Measurements from ENCODE around the gene ATP8B4.

Gene ATP8B4

DNA sequence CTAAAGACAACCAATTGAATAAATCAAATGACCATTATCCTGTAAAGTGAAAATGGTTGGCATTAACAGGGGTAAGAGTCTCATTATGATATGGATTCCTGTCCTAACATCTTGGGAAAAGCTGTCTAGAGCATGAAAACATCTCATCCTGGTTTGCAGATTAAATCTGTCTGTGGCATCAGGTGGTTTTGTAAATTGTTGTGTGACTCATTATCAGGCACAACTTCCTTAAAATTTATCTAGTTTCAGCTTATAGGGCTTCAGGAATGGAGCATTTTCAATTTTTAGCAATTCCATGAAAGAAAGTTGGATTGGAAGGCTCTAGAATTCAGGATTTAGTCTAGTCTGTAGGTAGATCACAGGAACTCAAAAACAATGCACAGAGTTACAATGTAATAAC lies 31.8 kb upstream of the ATP8B4 start:
- no peaks in the 10 kb centered on the region for H3K4me1 ChIP-seq (ENCODE audit: control insufficient read depth, insufficient read depth, low read length)
- no peaks in the 10 kb centered on the region for H3K27me3 ChIP-seq (ENCODE audit: control insufficient read depth, insufficient read depth, low read length, poor library complexity, severe bottlenecking)
- no peak overlapping the region for H3K27ac ChIP-seq (ENCODE audit: insufficient read depth, low read depth, low read length, poor library complexity, severe bottlenecking)
- no peak overlapping the region for H3K4me3 ChIP-seq (ENCODE audit: insufficient read depth, low read depth, low read length)
- H3K9me3 ChIP-seq (ENCODE audit: control insufficient read depth, low read length) = no peaks in the 10 kb centered on the region
- H3K36me3 ChIP-seq (ENCODE audit: control insufficient read depth, insufficient read depth, low read length) = no peaks in the 10 kb centered on the region

DNA sequence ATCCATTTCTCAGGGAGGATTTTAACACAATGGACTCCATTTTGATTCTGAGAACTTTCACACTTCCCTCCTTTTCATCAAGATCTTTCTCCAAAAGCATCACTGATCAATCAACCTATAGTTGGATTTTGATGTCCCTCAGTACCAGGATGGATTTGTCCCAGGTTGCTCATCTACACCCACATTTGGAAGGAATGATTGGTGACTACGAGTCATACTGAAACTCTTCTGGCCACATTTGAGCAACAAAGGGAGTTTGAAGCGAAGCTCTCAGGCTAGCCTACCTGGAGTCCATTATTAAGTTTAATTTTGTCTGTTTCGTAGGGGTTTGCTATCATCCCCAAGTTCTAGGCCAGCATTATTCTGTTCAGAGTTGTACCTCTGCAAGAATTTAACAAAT lies 31.3 kb upstream of the ATP8B4 start:
- Histone ChIP-seq H3K4me3 (ENCODE audit: insufficient read depth, low read depth, low read length) (no peak overlapping the region), H3K27me3 (ENCODE audit: control insufficient read depth, insufficient read depth, low read length, poor library complexity, severe bottlenecking) (no peaks in the 10 kb centered on the region), H3K36me3 (ENCODE audit: control insufficient read depth, insufficient read depth, low read length) (no peaks in the 10 kb centered on the region), H3K27ac (ENCODE audit: insufficient read depth, low read depth, low read length, poor library complexity, severe bottlenecking) (no peak overlapping the region), H3K9me3 (ENCODE audit: control insufficient read depth, low read length) (no peaks in the 10 kb centered on the region), H3K4me1 (ENCODE audit: control insufficient read depth, insufficient read depth, low read length) (no peaks in the 10 kb centered on the region)
- 93 to 97% methylated on average over 3 of the region's 3 CpGs for WGBS, 2 experiments

DNA sequence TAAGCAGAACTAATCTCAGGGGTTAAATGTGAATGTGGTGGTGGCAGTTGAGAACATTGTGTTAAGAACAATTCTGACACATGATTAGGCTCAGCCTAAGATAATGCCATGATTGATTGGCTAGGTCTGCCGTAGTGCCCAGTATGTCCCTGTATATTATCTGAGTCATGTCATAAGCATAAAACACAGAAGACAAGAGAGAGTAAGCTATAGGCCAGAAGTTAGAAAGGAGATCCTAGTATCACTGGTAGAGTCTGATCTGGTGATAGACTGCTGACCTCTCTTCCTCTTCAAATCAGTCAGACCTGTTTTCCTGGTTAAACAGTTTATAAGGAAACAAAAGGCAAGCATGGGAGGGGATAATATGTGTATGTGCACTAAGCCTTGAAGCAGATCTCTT lies 30.1 kb upstream of the ATP8B4 start:
- WGBS, 2 experiments = 93 to 95% methylated on average over 1 of the region's 1 CpG
- Histone ChIP-seq H3K4me1 (ENCODE audit: control insufficient read depth, insufficient read depth, low read length) (no peaks in the 10 kb centered on the region), H3K4me3 (ENCODE audit: insufficient read depth, low read depth, low read length) (no peak overlapping the region), H3K9me3 (ENCODE audit: control insufficient read depth, low read length) (no peaks in the 10 kb centered on the region), H3K27ac (ENCODE audit: insufficient read depth, low read depth, low read length, poor library complexity, severe bottlenecking) (no peak overlapping the region), H3K36me3 (ENCODE audit: control insufficient read depth, insufficient read depth, low read length) (no peaks in the 10 kb centered on the region), H3K27me3 (ENCODE audit: control insufficient read depth, insufficient read depth, low read length, poor library complexity, severe bottlenecking) (no peaks in the 10 kb centered on the region)

DNA sequence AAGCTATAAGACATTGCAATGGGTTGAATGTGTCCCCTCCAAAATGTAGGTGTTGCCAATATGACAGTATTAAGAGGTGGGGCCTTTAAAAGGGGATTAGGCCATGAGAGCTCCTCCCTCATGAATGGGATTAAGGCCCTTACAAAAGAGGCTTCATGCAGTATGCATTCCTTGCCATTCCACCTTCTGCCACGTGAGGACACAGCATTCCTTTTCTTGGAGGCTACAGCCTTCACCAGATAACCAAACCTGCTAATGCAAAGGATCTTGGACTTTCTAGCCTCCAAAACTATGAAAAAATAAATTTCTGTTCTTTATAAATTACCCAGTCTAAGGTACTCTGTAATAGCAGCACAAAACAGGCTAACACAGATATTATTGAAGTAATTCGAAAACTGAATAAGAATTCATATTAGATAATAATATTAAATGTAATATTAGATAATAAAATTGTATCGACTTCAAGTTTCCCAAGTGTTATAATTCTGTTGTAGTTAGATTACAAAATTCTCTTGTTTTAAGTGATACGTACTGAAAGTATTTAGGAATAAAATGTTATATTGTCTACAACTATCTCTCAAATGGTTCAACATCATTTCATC lies 29.4 kb upstream of the ATP8B4 start:
- no peaks in the 10 kb centered on the region for H3K27me3 ChIP-seq (ENCODE audit: control insufficient read depth, insufficient read depth, low read length, poor library complexity, severe bottlenecking)
- H3K4me3 ChIP-seq (ENCODE audit: insufficient read depth, low read depth, low read length) = no peak overlapping the region
- H3K4me1 ChIP-seq (ENCODE audit: control insufficient read depth, insufficient read depth, low read length) = no peaks in the 10 kb centered on the region
- no peaks in the 10 kb centered on the region for H3K36me3 ChIP-seq (ENCODE audit: control insufficient read depth, insufficient read depth, low read length)
- no peaks in the 10 kb centered on the region for H3K9me3 ChIP-seq (ENCODE audit: control insufficient read depth, low read length)
- H3K27ac ChIP-seq (ENCODE audit: insufficient read depth, low read depth, low read length, poor library complexity, severe bottlenecking) = no peak overlapping the region
- WGBS, 2 experiments = 0% methylated on average over 1 of the region's 4 CpGs

GRCh38 chr15:50146632-50147031 lies 27.6 kb upstream of the ATP8B4 start:
- WGBS, 2 experiments = 86 to 100% methylated on average over 2 of the region's 2 CpGs
- Histone ChIP-seq H3K27ac (ENCODE audit: insufficient read depth, low read depth, low read length, poor library complexity, severe bottlenecking) (no peak overlapping the region), H3K9me3 (ENCODE audit: control insufficient read depth, low read length) (no peaks in the 10 kb centered on the region), H3K36me3 (ENCODE audit: control insufficient read depth, insufficient read depth, low read length) (no peaks in the 10 kb centered on the region), H3K4me1 (ENCODE audit: control insufficient read depth, insufficient read depth, low read length) (no peaks in the 10 kb centered on the region), H3K4me3 (ENCODE audit: insufficient read depth, low read depth, low read length) (no peak overlapping the region), H3K27me3 (ENCODE audit: control insufficient read depth, insufficient read depth, low read length, poor library complexity, severe bottlenecking) (no peaks in the 10 kb centered on the region)

GRCh38 chr15:50145451-50145872 lies 26.4 kb upstream of the ATP8B4 start:
- no peaks in the 10 kb centered on the region for H3K27me3 ChIP-seq (ENCODE audit: control insufficient read depth, insufficient read depth, low read length, poor library complexity, severe bottlenecking)
- H3K4me3 ChIP-seq (ENCODE audit: insufficient read depth, low read depth, low read length) = no peak overlapping the region
- 41 to 54% methylated on average over 1 to 2 of the region's 2 CpGs for WGBS, 2 experiments
- H3K27ac ChIP-seq (ENCODE audit: insufficient read depth, low read depth, low read length, poor library complexity, severe bottlenecking) = no peak overlapping the region
- no peaks in the 10 kb centered on the region for H3K9me3 ChIP-seq (ENCODE audit: control insufficient read depth, low read length)
- no peaks in the 10 kb centered on the region for H3K36me3 ChIP-seq (ENCODE audit: control insufficient read depth, insufficient read depth, low read length)
- no peaks in the 10 kb centered on the region for H3K4me1 ChIP-seq (ENCODE audit: control insufficient read depth, insufficient read depth, low read length)

DNA sequence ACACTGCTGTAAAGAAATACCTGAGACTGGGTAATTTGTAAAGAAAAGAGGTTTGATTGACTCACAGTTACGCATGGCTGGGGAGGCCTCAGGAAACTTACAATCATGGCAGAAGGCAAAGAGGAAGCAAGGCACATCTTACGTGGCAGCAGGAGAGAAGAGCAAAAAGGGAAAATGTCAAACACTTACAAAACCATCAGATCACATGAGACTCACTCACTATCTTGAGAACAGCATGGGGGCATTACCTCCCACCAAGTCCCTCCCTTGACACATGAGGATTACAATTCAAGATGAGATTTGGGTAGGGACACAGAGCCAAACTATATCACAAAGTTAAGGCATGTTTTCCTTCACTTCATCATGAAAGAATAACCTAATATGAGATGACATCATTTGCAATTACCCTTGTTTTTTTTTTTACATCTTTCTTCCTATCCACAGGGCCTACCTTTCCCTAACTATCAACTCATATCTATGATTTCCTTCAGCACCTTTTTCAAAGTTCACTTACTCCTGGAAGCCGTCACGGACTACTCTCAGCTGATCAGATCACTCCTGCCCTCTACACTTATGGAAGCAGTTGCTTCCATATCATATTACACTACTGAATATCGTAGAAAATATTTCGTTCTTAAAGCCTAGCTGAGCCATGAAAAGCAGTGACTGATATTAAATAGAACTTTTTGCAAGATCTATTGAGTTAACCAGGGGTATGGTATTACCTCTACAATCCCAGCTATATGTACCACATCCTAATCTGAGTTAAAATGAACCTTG lies 25.5 kb upstream of the ATP8B4 start:
- Histone ChIP-seq H3K4me3 (ENCODE audit: insufficient read depth, low read depth, low read length) (no peak overlapping the region), H3K36me3 (ENCODE audit: control insufficient read depth, insufficient read depth, low read length) (no peaks in the 10 kb centered on the region), H3K27ac (ENCODE audit: insufficient read depth, low read depth, low read length, poor library complexity, severe bottlenecking) (no peak overlapping the region)

DNA sequence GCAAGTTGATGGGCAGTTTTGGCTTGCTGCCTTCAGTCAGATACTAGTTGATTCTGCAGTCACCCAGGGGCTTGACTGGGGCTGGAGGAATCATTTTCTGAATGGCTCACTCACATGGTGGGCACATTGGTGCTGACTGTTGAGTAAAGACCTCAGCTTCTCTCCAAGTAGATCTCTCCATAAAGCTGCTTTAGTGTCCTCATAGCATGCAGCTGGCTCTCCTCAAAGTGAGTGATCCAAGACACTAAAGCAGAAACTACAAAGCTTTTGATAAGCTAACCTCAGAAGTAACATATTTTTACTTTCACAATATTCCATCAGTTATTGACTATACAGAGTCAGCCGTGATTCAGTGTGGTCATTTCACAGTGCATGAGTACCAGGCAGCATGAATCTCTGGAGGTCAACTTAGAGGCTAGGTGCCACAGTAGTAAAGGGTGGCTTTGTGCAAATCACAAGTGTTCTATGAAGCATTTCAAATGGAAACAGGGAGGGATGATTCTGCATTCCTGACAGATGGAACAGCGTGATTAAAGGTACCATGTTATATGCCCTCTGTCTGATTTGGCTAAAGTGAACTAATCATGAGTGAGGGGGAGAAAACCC lies 24.3 kb upstream of the ATP8B4 start:
- Histone ChIP-seq H3K9me3 (ENCODE audit: control insufficient read depth, low read length) (no peaks in the 10 kb centered on the region), H3K27ac (ENCODE audit: insufficient read depth, low read depth, low read length, poor library complexity, severe bottlenecking) (no peak overlapping the region), H3K4me3 (ENCODE audit: insufficient read depth, low read depth, low read length) (no peak overlapping the region), H3K27me3 (ENCODE audit: control insufficient read depth, insufficient read depth, low read length, poor library complexity, severe bottlenecking) (no peaks in the 10 kb centered on the region), H3K4me1 (ENCODE audit: control insufficient read depth, insufficient read depth, low read length) (no peaks in the 10 kb centered on the region), H3K36me3 (ENCODE audit: control insufficient read depth, insufficient read depth, low read length) (no peaks in the 10 kb centered on the region)
- 91 to 95% methylated on average over 2 of the region's 2 CpGs for WGBS, 2 experiments

More for the DNA sequence above, 25.5 kb upstream of the ATP8B4 start:
- Histone ChIP-seq H3K27me3 (ENCODE audit: control insufficient read depth, insufficient read depth, low read length, poor library complexity, severe bottlenecking) (no peaks in the 10 kb centered on the region), H3K4me1 (ENCODE audit: control insufficient read depth, insufficient read depth, low read length) (no peaks in the 10 kb centered on the region), H3K9me3 (ENCODE audit: control insufficient read depth, low read length) (no peaks in the 10 kb centered on the region)
- WGBS, 2 experiments = 75 to 77% methylated on average over 6 of the region's 6 CpGs

- no peak overlapping the region for H3K27ac ChIP-seq (ENCODE audit: insufficient read depth, low read depth, low read length, poor library complexity, severe bottlenecking)
- no peaks in the 10 kb centered on the region for H3K9me3 ChIP-seq (ENCODE audit: control insufficient read depth, low read length)
- 85% methylated on average over 5 of the region's 5 CpGs for WGBS, 2 experiments
- no peaks in the 10 kb centered on the region for H3K4me1 ChIP-seq (ENCODE audit: control insufficient read depth, insufficient read depth, low read length)
- H3K36me3 ChIP-seq (ENCODE audit: control insufficient read depth, insufficient read depth, low read length) = no peaks in the 10 kb centered on the region
- no peaks in the 10 kb centered on the region for H3K27me3 ChIP-seq (ENCODE audit: control insufficient read depth, insufficient read depth, low read length, poor library complexity, severe bottlenecking)
- no peak overlapping the region for H3K4me3 ChIP-seq (ENCODE audit: insufficient read depth, low read depth, low read length)
Observed at GRCh38 chr15:50141856-50142255, 22.8 kb upstream of the ATP8B4 start.

- H3K27ac ChIP-seq (ENCODE audit: insufficient read depth, low read depth, low read length, poor library complexity, severe bottlenecking) = no peak overlapping the region
- 88 to 90% methylated on average over 3 of the region's 3 CpGs for WGBS, 2 experiments
- H3K4me1 ChIP-seq (ENCODE audit: control insufficient read depth, insufficient read depth, low read length) = no peaks in the 10 kb centered on the region
- no peak overlapping the region for H3K4me3 ChIP-seq (ENCODE audit: insufficient read depth, low read depth, low read length)
- no peaks in the 10 kb centered on the region for H3K27me3 ChIP-seq (ENCODE audit: control insufficient read depth, insufficient read depth, low read length, poor library complexity, severe bottlenecking)
- no peaks in the 10 kb centered on the region for H3K9me3 ChIP-seq (ENCODE audit: control insufficient read depth, low read length)
- no peaks in the 10 kb centered on the region for H3K36me3 ChIP-seq (ENCODE audit: control insufficient read depth, insufficient read depth, low read length)
Observed at GRCh38 chr15:50140983-50141382, 21.9 kb upstream of the ATP8B4 start.
